ENCODE results near the gene IL1R2. TPM values are rescaled to one million over a fixed set of nuclear protein-coding genes. Genes with fewer than 3 reads are reported as not detected.

The IL1R2 gene
- total RNA-seq, 1 experiment from 2014 or later, result not detected

DNA sequence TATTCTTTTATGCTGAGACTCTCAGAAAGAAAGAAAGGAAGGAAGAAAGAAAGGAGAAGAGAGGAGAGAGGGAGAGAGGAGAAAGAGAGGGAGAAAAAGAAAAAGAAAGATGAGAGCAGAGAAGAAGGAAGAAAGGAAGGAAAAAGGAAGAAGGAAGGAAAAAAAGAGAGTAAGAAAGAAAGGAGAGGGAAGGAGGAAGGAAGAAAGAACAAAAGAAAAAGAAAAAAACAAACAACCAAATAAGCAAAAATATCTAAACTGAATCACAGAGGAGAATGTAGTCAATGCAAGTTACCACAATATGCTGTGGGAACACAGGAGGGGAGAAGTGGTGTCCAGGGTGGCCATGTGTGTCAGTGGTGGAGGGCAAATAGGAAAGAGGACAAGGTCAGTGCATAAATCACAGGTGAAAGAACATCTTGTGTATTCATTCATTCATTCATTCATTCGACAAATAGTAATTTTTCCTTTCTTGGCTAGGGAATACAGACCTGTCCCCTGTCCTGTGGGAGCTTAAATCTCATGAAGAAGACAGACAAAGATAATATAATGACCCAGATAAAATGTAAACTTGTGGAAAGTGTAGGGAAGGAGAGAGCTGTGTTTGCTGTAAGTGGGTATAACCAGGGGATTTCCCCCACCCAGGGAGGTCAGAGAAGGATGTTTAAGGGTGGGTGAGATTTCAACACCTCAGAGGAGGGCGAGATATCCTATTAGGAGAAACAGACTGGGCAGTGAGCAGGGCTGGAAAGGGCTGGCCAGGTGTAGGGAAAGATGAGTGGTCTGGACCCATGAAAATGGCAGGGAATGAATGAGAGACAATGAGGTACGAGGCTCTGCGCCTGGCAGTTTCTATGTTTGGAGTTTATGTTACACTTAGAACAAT lies 50.7 kb downstream of the IL1R2 start:
- no TSS peak for BruUV-seq (replicated peaks)
- Histone ChIP-seq H3K27me3 (replicated peaks; ENCODE audit: insufficient read depth, low read depth, low read length, poor library complexity) (peaks cover 62% of the 10 kb centered on the region), H3K4me1 (ENCODE audit: insufficient read depth, low read length, poor library complexity, severe bottlenecking) (no peaks in the 10 kb centered on the region), H3K4me3 (ENCODE audit: low read depth, low read length, poor library complexity, severe bottlenecking) (no peak overlapping the region), H3K36me3 (ENCODE audit: insufficient read depth, low read length, poor library complexity, severe bottlenecking) (no peaks in the 10 kb centered on the region), H3K9me3 (ENCODE audit: low read depth, low read length, poor library complexity, severe bottlenecking) (no peaks in the 10 kb centered on the region), H3K27ac (ENCODE audit: low read depth, low read length, poor library complexity, severe bottlenecking) (no peak overlapping the region)
- CTCF ChIA-PET, result no interaction called here
- DNase-seq (ENCODE audit: low spot score), result no peak
- intact Hi-C loops (cut with micrococcal nuclease; ENCODE audit: unreplicated experiment), result no loop called here
- POLR2A ChIA-PET (ENCODE audit: low non-redundant PET), result no interaction called here
- TF ChIP-seq EZH2 (IDR thresholded peaks at IDR 0.05; ENCODE audit: borderline replicate concordance, low read depth, low read length, poor library complexity, severe bottlenecking), result no peak
- TF ChIP-seq, protein P1, sequence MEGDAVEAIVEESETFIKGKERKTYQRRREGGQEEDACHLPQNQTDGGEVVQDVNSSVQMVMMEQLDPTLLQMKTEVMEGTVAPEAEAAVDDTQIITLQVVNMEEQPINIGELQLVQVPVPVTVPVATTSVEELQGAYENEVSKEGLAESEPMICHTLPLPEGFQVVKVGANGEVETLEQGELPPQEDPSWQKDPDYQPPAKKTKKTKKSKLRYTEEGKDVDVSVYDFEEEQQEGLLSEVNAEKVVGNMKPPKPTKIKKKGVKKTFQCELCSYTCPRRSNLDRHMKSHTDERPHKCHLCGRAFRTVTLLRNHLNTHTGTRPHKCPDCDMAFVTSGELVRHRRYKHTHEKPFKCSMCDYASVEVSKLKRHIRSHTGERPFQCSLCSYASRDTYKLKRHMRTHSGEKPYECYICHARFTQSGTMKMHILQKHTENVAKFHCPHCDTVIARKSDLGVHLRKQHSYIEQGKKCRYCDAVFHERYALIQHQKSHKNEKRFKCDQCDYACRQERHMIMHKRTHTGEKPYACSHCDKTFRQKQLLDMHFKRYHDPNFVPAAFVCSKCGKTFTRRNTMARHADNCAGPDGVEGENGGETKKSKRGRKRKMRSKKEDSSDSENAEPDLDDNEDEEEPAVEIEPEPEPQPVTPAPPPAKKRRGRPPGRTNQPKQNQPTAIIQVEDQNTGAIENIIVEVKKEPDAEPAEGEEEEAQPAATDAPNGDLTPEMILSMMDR (conservative IDR thresholded peaks at IDR 0.05; ENCODE audit: low read depth, low read length), result no peak

DNA sequence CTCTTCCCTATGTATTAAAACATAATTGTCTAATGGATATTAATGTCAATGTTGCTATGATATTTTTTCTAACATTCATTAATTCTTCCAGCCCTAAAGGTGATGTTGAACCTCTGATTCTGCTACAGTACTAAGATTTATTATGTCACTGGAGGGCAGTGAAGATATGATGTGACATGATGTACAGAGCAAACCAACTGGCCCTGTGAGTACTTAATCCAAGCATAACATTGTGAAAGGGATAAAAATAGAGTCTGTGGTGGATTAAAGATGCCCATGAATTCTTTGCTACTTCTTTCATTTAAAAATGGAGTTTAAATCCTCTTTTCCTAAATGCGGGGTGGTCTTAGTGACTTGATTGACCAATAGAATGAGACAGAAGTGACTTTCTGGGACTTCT lies 51.8 kb downstream of the IL1R2 start:
- Histone ChIP-seq H3K4me1 (ENCODE audit: insufficient read depth, low read length, poor library complexity, severe bottlenecking) (no peaks in the 10 kb centered on the region), H3K9me3 (ENCODE audit: low read depth, low read length, poor library complexity, severe bottlenecking) (no peaks in the 10 kb centered on the region), H3K27me3 (replicated peaks; ENCODE audit: insufficient read depth, low read depth, low read length, poor library complexity) (peaks cover 61% of the 10 kb centered on the region), H3K4me3 (ENCODE audit: low read depth, low read length, poor library complexity, severe bottlenecking) (no peak overlapping the region), H3K27ac (ENCODE audit: low read depth, low read length, poor library complexity, severe bottlenecking) (no peak overlapping the region), H3K36me3 (ENCODE audit: insufficient read depth, low read length, poor library complexity, severe bottlenecking) (no peaks in the 10 kb centered on the region)
- POLR2A ChIA-PET (ENCODE audit: low non-redundant PET), result no interaction called here
- intact Hi-C loops (cut with micrococcal nuclease; ENCODE audit: unreplicated experiment), result no loop called here
- TF ChIP-seq, protein P1 (conservative IDR thresholded peaks at IDR 0.05; ENCODE audit: low read depth, low read length), result no peak
- no peak for TF ChIP-seq EZH2 (IDR thresholded peaks at IDR 0.05; ENCODE audit: borderline replicate concordance, low read depth, low read length, poor library complexity, severe bottlenecking)
- DNase-seq (ENCODE audit: low spot score), result no peak
- CTCF ChIA-PET, result no interaction called here
- BruUV-seq (replicated peaks), result no TSS peak

DNA sequence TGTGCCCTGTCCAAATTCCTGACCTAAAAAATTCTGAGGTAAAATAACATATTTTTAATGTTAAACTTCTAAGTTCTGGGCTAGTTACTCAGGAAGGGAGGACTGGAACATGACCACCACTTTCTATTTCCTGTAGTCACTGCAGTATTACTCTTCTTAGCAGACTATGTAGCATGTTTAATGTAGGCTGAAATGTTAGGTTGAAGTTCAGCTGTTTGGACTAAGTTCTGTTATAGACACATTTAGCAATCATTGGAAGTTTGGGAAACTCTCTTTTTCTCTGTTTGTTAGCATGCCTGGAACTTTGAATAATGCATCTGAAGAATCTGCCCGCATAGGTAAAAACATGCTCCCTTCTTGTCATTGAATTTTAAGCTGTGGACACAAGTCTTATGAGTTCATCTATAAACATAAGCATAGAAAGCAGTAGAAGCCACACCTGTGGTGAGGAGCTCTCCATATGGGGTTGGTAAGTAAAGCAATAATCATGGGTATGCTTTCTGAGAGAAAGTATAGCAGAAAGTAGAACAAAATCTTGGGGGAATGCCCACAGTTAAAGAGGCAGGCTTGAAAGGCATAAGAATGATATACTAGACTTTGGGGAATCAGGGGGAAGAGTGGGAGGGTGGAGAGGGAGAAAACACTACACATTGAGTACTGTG lies 52.6 kb downstream of the IL1R2 start:
- ChIA-PET CTCF (no interaction called here), POLR2A (ENCODE audit: low non-redundant PET) (no interaction called here)
- Histone ChIP-seq H3K36me3 (ENCODE audit: insufficient read depth, low read length, poor library complexity, severe bottlenecking) (no peaks in the 10 kb centered on the region), H3K9me3 (ENCODE audit: low read depth, low read length, poor library complexity, severe bottlenecking) (no peaks in the 10 kb centered on the region), H3K27ac (ENCODE audit: low read depth, low read length, poor library complexity, severe bottlenecking) (no peak overlapping the region), H3K27me3 (replicated peaks; ENCODE audit: insufficient read depth, low read depth, low read length, poor library complexity) (peaks cover 60% of the 10 kb centered on the region), H3K4me3 (ENCODE audit: low read depth, low read length, poor library complexity, severe bottlenecking) (no peak overlapping the region), H3K4me1 (ENCODE audit: insufficient read depth, low read length, poor library complexity, severe bottlenecking) (no peaks in the 10 kb centered on the region)
- intact Hi-C loops (cut with micrococcal nuclease; ENCODE audit: unreplicated experiment), result no loop called here
- TF ChIP-seq EZH2 (IDR thresholded peaks at IDR 0.05; ENCODE audit: borderline replicate concordance, low read depth, low read length, poor library complexity, severe bottlenecking), result no peak
- no TSS peak for BruUV-seq (replicated peaks)
- no peak for DNase-seq (ENCODE audit: low spot score)

Measured in A673 (cell line).